ENCODE data around the gene F12.

F12 gene

DNA sequence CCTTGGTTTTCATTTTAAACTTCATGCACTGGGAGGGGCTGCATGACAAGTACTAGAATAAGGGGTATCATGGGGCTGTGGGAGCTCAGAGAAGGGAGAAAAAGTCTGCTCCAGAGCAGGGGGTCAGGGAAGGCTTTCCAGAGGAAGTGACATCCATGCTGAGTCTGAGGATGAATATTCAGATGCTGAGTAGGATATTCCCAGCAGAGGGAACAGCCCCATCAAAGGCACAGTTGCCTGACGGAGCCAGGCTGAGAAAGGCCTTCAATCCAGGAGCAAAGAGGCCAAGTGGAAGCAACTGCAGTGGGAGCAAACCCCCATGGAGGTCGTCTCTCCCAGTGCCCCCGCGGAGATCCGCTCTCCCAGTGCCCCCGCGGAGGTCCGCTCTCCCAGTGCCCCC, 13.3 kb downstream of the F12 start:
- peaks cover 10 to 13% of the 10 kb centered on the region in 2 donors for H3K4me1 ChIP-seq (ENCODE audit: control insufficient read depth in 2 of 2, insufficient read depth in 2 of 2, low read length in 2 of 2)
- H3K9ac ChIP-seq (ENCODE audit: low read depth in 1 of 2, low read length in 2 of 2) = no peak overlapping the region
- no peak overlapping the region for H3K27ac ChIP-seq (ENCODE audit: low read depth in 2 of 2, low read length in 2 of 2)
- H3K27me3 ChIP-seq (ENCODE audit: control insufficient read depth in 2 of 2, insufficient read depth in 2 of 2, low read length in 2 of 2) = peaks cover 0 to 3% of the 10 kb centered on the region in 2 donors
- no peaks in the 10 kb centered on the region for H3K36me3 ChIP-seq (ENCODE audit: control insufficient read depth in 2 of 2, insufficient read depth in 2 of 2, low read length in 2 of 2)
- no peak overlapping the region for H3K4me3 ChIP-seq (ENCODE audit: low read length in 2 of 2)
- no peaks in the 10 kb centered on the region for H3K9me3 ChIP-seq (ENCODE audit: control insufficient read depth in 2 of 2, low read length in 2 of 2)

- no peaks in the 10 kb centered on the region for H3K27me3 ChIP-seq (ENCODE audit: control insufficient read depth in 2 of 2, insufficient read depth in 2 of 2, low read length in 2 of 2)
- H3K27ac ChIP-seq (ENCODE audit: low read depth in 2 of 2, low read length in 2 of 2) = no peak overlapping the region
- peaks cover 6 to 10% of the 10 kb centered on the region in 2 donors for H3K4me1 ChIP-seq (ENCODE audit: control insufficient read depth in 2 of 2, insufficient read depth in 2 of 2, low read length in 2 of 2)
These were observed 15.4 kb downstream of the F12 start for GRCh38 chr5:177393990-177394389.

DNA sequence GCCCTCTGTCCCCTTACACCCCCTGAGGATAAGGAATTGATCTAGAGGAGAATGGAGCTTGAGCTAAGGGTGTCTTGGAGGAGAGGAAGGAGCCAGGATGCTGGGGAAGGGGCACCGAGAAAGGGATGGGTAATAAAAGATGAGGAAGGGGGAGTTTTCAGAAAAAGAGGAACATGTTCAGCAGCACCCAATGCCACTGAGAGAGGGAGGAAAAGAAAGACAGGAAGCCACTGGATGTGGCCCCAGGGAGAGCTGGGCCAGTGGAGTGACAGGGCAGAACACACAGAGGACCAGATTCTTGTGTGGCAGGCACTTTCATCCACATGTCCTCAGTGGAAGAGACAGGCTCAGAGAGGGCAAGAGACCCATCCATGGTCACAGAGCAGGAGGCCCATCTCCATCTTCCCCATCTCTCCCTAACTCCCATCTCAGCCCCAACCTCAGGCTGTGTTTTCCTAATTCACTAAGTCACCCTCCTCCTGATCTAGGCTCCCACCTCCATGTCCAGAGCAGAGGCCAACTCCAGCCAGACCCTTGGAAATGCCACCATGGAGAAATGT, 16.1 kb downstream of the F12 start:
- Histone ChIP-seq H3K27me3 (ENCODE audit: control insufficient read depth in 2 of 2, insufficient read depth in 2 of 2, low read length in 2 of 2) (no peaks in the 10 kb centered on the region), H3K4me3 (ENCODE audit: low read length in 2 of 2) (no peak overlapping the region), H3K9ac (ENCODE audit: low read depth in 1 of 2, low read length in 2 of 2) (no peak overlapping the region), H3K9me3 (ENCODE audit: control insufficient read depth in 2 of 2, low read length in 2 of 2) (no peaks in the 10 kb centered on the region), H3K27ac (ENCODE audit: low read depth in 2 of 2, low read length in 2 of 2) (no peak overlapping the region), H3K4me1 (ENCODE audit: control insufficient read depth in 2 of 2, insufficient read depth in 2 of 2, low read length in 2 of 2) (peaks cover 6 to 10% of the 10 kb centered on the region in 2 donors), H3K36me3 (ENCODE audit: control insufficient read depth in 2 of 2, insufficient read depth in 2 of 2, low read length in 2 of 2) (no peaks in the 10 kb centered on the region)

More at GRCh38 chr5:177393990-177394389, 15.4 kb downstream of the F12 start:
- H3K36me3 ChIP-seq (ENCODE audit: control insufficient read depth in 2 of 2, insufficient read depth in 2 of 2, low read length in 2 of 2) = no peaks in the 10 kb centered on the region
- H3K9ac ChIP-seq (ENCODE audit: low read depth in 1 of 2, low read length in 2 of 2) = no peak overlapping the region
- no peak overlapping the region for H3K4me3 ChIP-seq (ENCODE audit: low read length in 2 of 2)
- H3K9me3 ChIP-seq (ENCODE audit: control insufficient read depth in 2 of 2, low read length in 2 of 2) = no peaks in the 10 kb centered on the region

DNA sequence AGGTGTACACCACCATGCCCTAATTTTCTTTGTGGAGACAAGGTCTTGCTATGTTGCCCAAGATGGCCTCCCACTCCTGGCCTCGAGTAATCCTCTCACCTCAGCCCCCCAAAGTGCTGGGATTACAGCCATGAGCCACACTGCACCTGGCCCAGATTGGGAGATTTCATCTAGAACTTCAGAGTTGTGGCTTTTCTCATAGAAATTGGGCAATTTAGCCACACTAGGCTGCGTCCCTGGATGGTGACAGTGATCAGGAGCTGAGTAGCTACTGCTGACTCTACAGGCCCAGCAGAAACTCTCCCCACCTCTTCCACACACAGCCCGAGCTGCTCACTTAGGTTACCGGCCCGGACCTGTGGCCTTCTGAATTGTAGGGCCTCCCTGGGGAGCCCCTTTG, 16.6 kb downstream of the F12 start:
- Histone ChIP-seq H3K9ac (ENCODE audit: low read depth in 1 of 2, low read length in 2 of 2) (no peak overlapping the region), H3K9me3 (ENCODE audit: control insufficient read depth in 2 of 2, low read length in 2 of 2) (no peaks in the 10 kb centered on the region), H3K27me3 (ENCODE audit: control insufficient read depth in 2 of 2, insufficient read depth in 2 of 2, low read length in 2 of 2) (no peaks in the 10 kb centered on the region), H3K27ac (ENCODE audit: low read depth in 2 of 2, low read length in 2 of 2) (no peak overlapping the region), H3K4me3 (ENCODE audit: low read length in 2 of 2) (no peak overlapping the region), H3K36me3 (ENCODE audit: control insufficient read depth in 2 of 2, insufficient read depth in 2 of 2, low read length in 2 of 2) (no peaks in the 10 kb centered on the region), H3K4me1 (ENCODE audit: control insufficient read depth in 2 of 2, insufficient read depth in 2 of 2, low read length in 2 of 2) (peaks cover 6 to 10% of the 10 kb centered on the region in 2 donors)

DNA sequence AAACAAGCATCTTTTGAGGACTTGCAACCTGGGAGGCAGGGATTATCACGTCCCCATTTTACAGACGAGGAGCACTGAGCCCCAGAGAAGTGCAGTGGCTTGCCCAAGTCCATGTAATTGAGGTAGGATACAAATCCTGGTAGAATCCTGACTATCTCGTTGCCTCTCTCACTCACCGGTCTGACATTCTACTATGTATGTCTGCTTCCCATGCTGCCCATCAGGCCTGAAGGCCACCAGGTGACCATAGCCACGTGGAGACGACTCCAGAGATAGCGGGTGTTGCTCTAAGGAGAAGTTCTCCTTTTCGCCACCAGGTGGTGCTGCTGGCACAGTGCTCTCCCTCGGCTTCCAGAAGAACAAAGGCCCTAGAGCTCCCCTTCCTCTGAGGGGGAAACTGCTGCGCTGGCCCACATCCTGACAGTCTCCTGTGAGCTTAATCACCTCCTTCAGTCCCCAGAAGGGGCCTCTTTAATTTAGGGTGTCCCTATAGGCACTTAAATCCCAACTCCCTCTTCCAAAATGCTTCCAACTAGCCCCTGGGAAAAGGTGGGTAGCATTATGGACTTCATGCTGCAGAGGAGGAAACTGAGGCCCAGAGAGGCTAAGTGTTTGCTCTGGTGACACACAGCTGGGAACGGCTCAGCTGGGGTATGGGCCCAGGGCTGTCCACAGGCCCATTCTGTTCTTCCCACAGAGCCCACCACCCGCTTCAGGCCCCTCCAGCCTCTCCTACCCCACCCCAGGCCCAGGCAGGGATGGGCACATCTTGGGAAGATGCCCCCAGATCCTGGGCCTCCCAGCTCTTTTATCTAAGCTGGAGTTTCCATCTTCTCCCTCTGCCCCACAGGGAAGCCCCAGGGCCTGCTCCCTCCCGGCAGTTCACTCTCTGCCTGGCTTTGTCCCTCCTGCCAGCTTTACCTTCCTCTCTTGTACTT, 18.7 kb downstream of the F12 start:
- no peak overlapping the region for H3K4me3 ChIP-seq (ENCODE audit: low read length in 2 of 2)
- peaks cover 6 to 10% of the 10 kb centered on the region in 2 donors for H3K4me1 ChIP-seq (ENCODE audit: control insufficient read depth in 2 of 2, insufficient read depth in 2 of 2, low read length in 2 of 2)
- H3K9ac ChIP-seq (ENCODE audit: low read depth in 1 of 2, low read length in 2 of 2) = no peak overlapping the region
- no peaks in the 10 kb centered on the region for H3K9me3 ChIP-seq (ENCODE audit: control insufficient read depth in 2 of 2, low read length in 2 of 2)
- H3K36me3 ChIP-seq (ENCODE audit: control insufficient read depth in 2 of 2, insufficient read depth in 2 of 2, low read length in 2 of 2) = no peaks in the 10 kb centered on the region
- H3K27ac ChIP-seq (ENCODE audit: low read depth in 2 of 2, low read length in 2 of 2) = peak overlapping the region in 1 of 2 donors; percentile 50
- no peaks in the 10 kb centered on the region for H3K27me3 ChIP-seq (ENCODE audit: control insufficient read depth in 2 of 2, insufficient read depth in 2 of 2, low read length in 2 of 2)

DNA sequence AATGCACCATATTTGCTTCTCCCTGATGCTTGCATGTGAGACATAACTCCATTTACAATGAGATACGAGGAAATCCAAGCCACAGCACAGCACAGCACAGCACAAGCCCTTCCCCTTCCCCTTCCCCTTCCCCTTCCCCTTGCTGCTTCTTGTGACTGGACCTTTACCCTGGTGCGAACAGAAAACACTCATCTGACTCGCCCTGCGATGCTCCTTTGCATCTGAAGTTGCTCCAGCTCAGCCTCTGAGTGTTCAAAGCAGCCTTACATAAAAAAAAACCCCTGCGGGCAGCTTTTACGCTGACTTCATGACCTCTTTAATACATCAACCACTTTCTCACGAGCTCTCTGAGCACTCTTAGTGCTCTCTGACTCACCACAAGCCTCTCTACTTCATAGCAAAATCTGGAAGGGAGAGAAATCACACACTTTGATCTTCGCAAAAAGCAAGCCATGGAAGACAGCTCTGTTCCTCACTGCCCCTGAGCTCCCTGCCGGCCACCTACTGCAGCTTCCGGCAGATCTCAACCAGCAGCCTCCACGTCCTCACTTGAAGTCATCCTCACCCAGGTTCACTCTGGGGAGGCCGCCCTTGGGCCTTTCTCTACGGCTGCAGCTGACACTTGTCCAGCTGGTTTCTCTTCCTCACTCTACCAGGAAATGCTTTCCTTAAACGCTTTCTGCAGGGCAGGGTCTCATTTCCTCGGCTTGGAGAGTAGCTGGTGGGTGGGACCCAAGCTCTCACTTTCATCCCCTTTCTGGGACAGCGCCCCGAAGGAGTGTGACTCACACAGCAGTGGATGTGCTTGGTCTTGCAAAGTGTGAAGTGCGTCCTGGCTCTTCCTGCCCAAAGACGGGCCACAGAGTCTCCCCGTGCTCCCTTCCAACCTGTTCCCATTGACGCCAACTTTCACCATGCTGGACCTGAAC, 19.9 kb downstream of the F12 start:
- no peaks in the 10 kb centered on the region for H3K9me3 ChIP-seq (ENCODE audit: control insufficient read depth in 2 of 2, low read length in 2 of 2)
- H3K27ac ChIP-seq (ENCODE audit: low read depth in 2 of 2, low read length in 2 of 2) = peak overlapping the region; percentile 11 to 50
- no peaks in the 10 kb centered on the region for H3K27me3 ChIP-seq (ENCODE audit: control insufficient read depth in 2 of 2, insufficient read depth in 2 of 2, low read length in 2 of 2)
- no peaks in the 10 kb centered on the region for H3K36me3 ChIP-seq (ENCODE audit: control insufficient read depth in 2 of 2, insufficient read depth in 2 of 2, low read length in 2 of 2)
- peak overlapping the region in 1 of 2 donors; percentile 54 for H3K9ac ChIP-seq (ENCODE audit: low read depth in 1 of 2, low read length in 2 of 2)
- peaks cover 6 to 10% of the 10 kb centered on the region in 2 donors for H3K4me1 ChIP-seq (ENCODE audit: control insufficient read depth in 2 of 2, insufficient read depth in 2 of 2, low read length in 2 of 2)
- H3K4me3 ChIP-seq (ENCODE audit: low read length in 2 of 2) = peak overlapping the region in 1 of 2 donors; percentile 38

DNA sequence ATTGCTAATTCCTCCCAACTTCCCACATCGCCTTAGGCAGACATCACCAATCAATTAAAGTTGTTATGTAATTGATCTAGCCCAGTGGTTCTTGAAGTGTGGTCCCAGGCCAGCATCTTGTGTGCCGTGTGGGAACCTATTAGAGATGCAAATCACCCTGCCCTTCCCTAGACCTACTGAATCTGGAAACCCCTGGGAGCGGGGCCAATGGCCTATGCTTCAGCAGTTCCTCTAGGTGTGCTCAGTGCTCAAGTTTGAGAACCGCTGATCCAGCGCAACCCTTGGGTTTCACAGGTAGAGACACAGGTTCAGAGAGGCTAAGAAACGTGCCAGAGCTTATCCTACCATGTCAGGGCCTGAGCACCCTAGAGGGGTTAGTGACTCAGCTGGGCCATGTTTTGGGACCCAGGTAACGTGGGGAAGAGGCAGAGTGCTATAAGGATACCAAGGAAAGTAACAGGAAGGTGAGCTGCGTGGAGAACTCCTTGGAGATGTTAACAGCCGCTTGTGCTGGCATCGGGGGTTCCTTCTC, 20.8 kb downstream of the F12 start:
- H3K9me3 ChIP-seq (ENCODE audit: control insufficient read depth in 2 of 2, low read length in 2 of 2) = no peaks in the 10 kb centered on the region

DNA sequence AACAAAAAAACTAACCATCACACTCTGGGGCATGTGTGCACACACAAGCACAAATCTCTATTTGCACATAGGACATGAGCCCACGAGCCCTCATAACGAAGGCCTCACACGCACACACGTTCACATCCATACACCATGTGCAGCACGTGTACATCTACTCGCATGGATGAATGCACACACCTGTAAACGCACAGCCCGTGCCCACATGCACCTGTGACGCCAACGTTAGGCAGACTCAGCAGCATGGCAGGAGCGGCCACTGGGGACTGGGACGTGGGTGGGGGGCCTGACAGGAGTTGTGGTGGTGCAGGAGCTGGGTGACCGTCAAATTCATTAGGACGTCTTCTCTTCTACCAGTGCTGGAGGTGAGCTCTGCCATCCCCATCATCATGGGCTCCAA, 22.0 kb downstream of the F12 start:
- Histone ChIP-seq H3K27ac (ENCODE audit: low read depth in 2 of 2, low read length in 2 of 2) (no peak overlapping the region), H3K4me3 (ENCODE audit: low read length in 2 of 2) (no peak overlapping the region), H3K4me1 (ENCODE audit: control insufficient read depth in 2 of 2, insufficient read depth in 2 of 2, low read length in 2 of 2) (peaks cover 6 to 10% of the 10 kb centered on the region in 2 donors), H3K36me3 (ENCODE audit: control insufficient read depth in 2 of 2, insufficient read depth in 2 of 2, low read length in 2 of 2) (no peaks in the 10 kb centered on the region), H3K27me3 (ENCODE audit: control insufficient read depth in 2 of 2, insufficient read depth in 2 of 2, low read length in 2 of 2) (peaks cover 0 to 1% of the 10 kb centered on the region in 2 donors), H3K9me3 (ENCODE audit: control insufficient read depth in 2 of 2, low read length in 2 of 2) (no peaks in the 10 kb centered on the region), H3K9ac (ENCODE audit: low read depth in 1 of 2, low read length in 2 of 2) (no peak overlapping the region)

More for the DNA sequence above, 20.8 kb downstream of the F12 start:
- Histone ChIP-seq H3K9ac (ENCODE audit: low read depth in 1 of 2, low read length in 2 of 2) (no peak overlapping the region), H3K27me3 (ENCODE audit: control insufficient read depth in 2 of 2, insufficient read depth in 2 of 2, low read length in 2 of 2) (no peaks in the 10 kb centered on the region), H3K27ac (ENCODE audit: low read depth in 2 of 2, low read length in 2 of 2) (peak overlapping the region in 1 of 2 donors; percentile 50), H3K4me1 (ENCODE audit: control insufficient read depth in 2 of 2, insufficient read depth in 2 of 2, low read length in 2 of 2) (peaks cover 6 to 10% of the 10 kb centered on the region in 2 donors), H3K36me3 (ENCODE audit: control insufficient read depth in 2 of 2, insufficient read depth in 2 of 2, low read length in 2 of 2) (no peaks in the 10 kb centered on the region), H3K4me3 (ENCODE audit: low read length in 2 of 2) (no peak overlapping the region)

DNA sequence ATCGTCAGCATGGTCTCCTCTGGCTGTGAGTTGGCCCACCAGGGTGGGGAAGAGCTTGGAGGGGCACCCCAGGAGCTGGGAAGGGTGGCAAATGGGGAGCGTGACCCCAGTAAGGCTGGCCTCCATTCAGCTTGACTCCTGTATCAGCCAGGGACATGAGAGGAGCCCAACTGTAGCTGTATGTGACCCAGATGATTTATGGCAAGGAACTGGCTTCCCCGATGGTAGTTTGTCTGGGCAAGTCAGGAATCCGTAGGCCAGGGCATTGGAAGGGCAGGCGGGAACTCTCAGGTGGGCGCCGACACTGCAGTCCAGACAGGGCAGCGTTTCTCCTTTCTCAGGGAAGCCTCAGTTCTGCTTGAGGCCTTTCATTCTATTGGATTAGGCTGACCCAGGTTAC, 22.8 kb downstream of the F12 start:
- H3K27ac ChIP-seq (ENCODE audit: low read depth in 2 of 2, low read length in 2 of 2) = no peak overlapping the region
- no peak overlapping the region for H3K4me3 ChIP-seq (ENCODE audit: low read length in 2 of 2)
- H3K4me1 ChIP-seq (ENCODE audit: control insufficient read depth in 2 of 2, insufficient read depth in 2 of 2, low read length in 2 of 2) = peaks cover 6 to 10% of the 10 kb centered on the region in 2 donors
- H3K27me3 ChIP-seq (ENCODE audit: control insufficient read depth in 2 of 2, insufficient read depth in 2 of 2, low read length in 2 of 2) = peaks cover 0 to 3% of the 10 kb centered on the region in 2 donors
- no peaks in the 10 kb centered on the region for H3K36me3 ChIP-seq (ENCODE audit: control insufficient read depth in 2 of 2, insufficient read depth in 2 of 2, low read length in 2 of 2)
- no peak overlapping the region for H3K9ac ChIP-seq (ENCODE audit: low read depth in 1 of 2, low read length in 2 of 2)
- no peaks in the 10 kb centered on the region for H3K9me3 ChIP-seq (ENCODE audit: control insufficient read depth in 2 of 2, low read length in 2 of 2)

Data from mucosa of rectum (tissue), 2 donors.